ENCODE results near the gene TAS2R9.

TAS2R9 gene

GRCh38 chr12:10810068-10810467, at the start of gene TAS2R9:
Gene TAS2R9, minus strand, starts transcription at chr12:10810168. Its CDS starts 93 bp downstream, at chr12:10810075.
- TF ChIP-seq, protein P1, sequence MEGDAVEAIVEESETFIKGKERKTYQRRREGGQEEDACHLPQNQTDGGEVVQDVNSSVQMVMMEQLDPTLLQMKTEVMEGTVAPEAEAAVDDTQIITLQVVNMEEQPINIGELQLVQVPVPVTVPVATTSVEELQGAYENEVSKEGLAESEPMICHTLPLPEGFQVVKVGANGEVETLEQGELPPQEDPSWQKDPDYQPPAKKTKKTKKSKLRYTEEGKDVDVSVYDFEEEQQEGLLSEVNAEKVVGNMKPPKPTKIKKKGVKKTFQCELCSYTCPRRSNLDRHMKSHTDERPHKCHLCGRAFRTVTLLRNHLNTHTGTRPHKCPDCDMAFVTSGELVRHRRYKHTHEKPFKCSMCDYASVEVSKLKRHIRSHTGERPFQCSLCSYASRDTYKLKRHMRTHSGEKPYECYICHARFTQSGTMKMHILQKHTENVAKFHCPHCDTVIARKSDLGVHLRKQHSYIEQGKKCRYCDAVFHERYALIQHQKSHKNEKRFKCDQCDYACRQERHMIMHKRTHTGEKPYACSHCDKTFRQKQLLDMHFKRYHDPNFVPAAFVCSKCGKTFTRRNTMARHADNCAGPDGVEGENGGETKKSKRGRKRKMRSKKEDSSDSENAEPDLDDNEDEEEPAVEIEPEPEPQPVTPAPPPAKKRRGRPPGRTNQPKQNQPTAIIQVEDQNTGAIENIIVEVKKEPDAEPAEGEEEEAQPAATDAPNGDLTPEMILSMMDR (conservative IDR thresholded peaks at IDR 0.05) = no peak
- no peak within 1 kb of the TSS for H3K27ac ChIP-seq

- TF ChIP-seq, protein P1 (conservative IDR thresholded peaks at IDR 0.05) = no peak
- no peak overlapping the region for H3K27ac ChIP-seq
Observed at GRCh38 chr12:10855807-10856206, 45.8 kb upstream of the TAS2R9 start.

- no peak overlapping the region for H3K27ac ChIP-seq
- TF ChIP-seq, protein P1 (conservative IDR thresholded peaks at IDR 0.05) = no peak
Observed at GRCh38 chr12:10853776-10854175, 43.8 kb upstream of the TAS2R9 start.

DNA sequence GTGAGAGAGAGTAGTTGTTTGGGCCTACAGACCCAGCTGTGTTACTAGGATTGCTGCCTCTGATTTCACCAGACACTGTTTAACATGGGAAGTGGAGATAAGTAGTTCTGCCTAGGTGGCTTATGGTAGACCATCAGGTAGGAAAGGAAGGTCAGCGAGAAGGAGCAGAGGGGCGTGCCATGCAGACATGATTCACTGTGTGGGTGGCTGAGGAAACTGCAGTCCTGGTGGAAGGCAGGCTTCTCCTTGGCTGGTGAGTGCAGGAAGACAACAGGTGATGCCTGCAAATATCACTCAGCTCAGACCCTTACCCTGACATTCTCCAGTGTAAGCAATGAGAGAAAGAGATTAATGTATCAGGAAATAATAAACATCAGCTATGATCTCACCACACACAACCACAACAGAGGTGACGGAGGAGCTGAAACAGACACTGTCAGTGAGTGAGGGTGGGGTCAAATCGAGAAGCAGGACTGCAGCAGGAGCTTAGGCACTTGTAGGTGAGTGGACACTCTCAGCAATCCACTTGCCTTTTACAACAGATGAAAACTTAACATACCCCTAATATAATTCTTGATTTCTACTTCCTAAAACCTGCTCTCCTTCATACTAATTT, 41.4 kb upstream of the TAS2R9 start:
- H3K27ac ChIP-seq = no peak overlapping the region
- TF ChIP-seq, protein P1 (conservative IDR thresholded peaks at IDR 0.05) = no peak

DNA sequence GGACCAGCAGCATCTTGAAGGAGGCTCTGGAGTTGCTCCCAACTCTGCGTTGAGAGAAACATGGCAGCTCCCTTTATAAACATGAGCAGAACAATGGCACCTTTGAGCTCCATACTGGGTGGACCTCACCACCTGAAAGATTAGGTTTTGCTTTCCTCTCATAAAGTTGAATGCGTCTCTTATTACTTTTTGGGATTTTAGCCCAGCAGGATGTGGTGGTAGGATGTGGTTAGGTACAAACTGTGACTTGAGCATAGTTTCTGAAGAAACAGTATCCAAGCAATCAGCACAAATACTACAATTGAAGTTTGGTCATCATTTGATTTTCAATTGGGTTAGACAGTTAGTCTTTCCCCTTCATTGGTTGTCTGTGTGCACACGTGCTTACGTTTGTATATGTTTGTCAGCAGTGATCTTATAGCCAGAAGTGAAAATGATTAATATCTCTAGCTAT, 39.5 kb upstream of the TAS2R9 start, which contains the start of gene PRR4:
TSS of gene PRR4 (minus strand) at position 51 of the 454 bp plus-strand sequence. CDS start at position 13, 38 bp downstream.
- no peak within 1 kb of the TSS for H3K27ac ChIP-seq
- TF ChIP-seq, protein P1 (conservative IDR thresholded peaks at IDR 0.05) = no peak

- TF ChIP-seq, protein P1 (conservative IDR thresholded peaks at IDR 0.05) = no peak
- H3K27ac ChIP-seq = no peak overlapping the region
Observed at GRCh38 chr12:10847744-10848143, 37.8 kb upstream of the TAS2R9 start.

DNA sequence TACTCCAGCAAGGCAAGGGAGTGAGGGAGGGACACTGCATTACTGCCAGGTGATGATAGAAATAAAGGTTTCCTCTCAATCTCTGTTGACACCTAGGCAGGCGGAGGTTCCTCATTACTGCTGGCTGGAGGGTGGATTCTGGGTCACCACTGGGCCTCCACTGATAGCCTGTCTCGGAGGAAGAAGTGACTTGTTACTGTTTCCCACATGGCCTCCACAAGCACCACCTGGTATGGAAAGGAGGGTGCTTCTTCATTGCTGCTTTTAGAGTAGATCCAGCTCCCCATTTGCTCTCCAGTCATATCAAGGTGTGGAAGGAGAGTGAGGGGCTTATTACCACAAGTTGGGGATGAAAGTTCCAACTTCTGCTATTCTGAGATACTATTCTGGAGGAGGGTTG, 32.9 kb upstream of the TAS2R9 start:
- TF ChIP-seq, protein P1 (conservative IDR thresholded peaks at IDR 0.05) = no peak
- no peak overlapping the region for H3K27ac ChIP-seq

Data from VCaP (cell line).